ENCODE measurements around the gene SUCLG2.

SUCLG2 gene

DNA sequence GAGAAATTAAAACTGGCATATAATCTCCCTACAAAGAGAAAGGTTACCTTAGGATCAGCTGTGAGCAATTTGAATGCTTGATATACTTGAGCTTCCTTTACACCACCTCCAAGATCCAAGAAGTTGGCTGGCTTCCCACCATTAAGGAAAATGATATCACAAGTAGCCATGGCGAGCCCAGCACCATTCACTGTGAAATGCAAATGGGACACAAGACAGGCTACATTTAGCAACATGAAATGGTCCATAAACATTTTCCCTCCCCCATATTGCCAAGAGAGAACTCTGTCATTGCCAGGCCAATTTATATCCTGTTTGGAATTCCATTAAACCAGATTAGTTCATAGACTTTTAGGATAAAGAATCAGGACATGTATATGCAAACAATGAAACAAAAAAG lies 158.7 kb downstream of the SUCLG2 start:
- no peak for FAIRE-seq

DNA sequence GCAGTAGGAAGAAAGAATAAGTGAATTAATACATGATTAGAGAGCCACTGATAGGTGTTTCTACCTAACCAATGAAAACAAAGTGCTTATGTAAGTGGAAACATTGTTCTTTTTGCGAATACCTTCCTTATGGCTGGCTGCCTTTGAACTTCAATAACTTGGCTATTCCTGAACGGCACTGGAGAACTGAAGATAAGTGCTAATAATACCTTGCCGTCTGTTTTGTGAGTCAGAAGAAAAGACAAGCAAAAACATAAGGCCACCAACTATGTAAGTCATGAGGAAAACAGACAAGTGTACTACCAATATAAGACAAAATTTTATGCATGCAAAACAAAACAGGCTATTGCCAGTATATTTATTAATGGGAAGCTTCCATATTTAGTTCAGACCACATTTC lies 160.6 kb downstream of the SUCLG2 start:
- FAIRE-seq, result no peak

GRCh38 chr3:67490658-67491057 lies 163.8 kb downstream of the SUCLG2 start:
- no peak for FAIRE-seq

DNA sequence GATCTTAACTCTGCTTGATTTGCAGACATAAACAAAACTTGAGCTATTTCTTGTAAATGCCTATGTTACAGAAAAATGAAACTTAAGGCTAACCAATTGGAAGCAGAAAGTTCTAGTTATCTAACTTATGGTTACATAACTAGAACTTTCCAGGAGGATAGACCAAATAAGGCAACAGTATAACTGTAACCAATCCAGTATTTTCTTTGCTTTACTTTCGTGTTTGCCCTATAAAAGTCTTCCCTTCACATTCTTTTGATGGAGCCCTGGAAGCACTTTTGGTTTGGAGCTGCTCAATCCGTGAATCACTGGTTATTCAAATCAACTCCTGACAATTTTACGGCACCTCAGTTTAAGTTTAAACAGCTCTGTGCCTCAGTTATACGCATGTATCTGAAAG lies 164.6 kb downstream of the SUCLG2 start:
- FAIRE-seq, result no peak

DNA sequence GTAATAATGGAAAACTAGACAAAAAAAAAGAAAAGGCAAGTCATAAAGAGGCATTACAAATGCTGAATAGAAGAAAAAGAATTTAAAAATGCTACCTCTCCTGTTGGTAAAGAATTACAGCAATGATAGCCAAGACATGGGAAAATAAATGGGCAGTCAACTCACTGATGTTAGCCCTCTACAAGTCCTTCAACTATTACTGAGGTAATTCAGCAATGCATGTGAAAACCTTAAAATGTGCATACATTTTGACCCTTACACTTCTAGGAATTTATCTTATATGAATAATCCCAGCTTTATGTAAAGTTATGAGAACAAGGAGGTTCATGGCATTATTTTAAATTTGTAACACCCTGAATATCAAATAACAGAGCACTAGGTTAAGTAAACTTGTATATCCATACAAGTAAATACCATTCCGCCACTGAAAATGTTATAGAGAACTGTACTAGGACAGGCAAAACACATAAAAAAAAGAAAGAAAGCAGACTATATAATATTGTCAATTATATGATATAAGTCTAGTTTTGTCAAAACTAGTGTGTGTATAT lies 166.8 kb downstream of the SUCLG2 start:
- FAIRE-seq, result no peak

DNA sequence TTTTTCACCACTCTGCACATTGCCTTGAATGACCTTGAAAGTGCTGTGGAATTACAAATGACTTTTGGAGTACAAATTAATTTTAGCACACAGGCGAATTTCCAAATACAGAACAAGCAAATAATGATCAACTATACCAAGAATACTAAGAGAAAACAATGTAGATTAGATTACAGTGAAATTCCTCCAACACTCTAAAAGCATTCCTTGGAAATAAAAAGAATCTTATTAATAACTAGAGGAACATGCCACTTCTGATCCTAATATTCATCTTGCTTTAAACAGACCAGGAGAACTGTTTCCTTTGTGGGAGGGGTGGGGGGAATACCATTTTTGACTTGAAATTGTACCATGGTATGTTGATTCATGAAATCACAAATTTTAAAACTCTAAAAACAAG lies 167.5 kb downstream of the SUCLG2 start:
- no peak for FAIRE-seq

DNA sequence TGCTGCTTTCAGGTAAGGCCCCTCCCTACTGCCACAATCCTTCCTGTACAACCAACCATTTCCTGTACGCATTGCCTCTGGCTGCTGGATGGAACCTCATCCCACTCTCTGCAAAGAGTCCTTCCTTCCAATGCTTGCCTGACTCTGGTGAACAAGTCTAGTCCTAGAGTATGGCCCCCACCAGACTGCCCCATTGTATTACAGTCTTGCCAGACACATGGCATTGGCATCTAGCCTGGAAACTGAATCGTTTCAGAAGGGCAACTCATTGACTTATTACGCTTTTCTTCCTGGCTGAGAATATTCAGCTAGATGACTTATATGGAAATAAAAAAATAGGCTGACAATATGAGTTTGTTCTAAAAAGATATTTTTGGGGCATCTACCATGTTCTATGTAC lies 170.3 kb downstream of the SUCLG2 start:
- no peak for FAIRE-seq

DNA sequence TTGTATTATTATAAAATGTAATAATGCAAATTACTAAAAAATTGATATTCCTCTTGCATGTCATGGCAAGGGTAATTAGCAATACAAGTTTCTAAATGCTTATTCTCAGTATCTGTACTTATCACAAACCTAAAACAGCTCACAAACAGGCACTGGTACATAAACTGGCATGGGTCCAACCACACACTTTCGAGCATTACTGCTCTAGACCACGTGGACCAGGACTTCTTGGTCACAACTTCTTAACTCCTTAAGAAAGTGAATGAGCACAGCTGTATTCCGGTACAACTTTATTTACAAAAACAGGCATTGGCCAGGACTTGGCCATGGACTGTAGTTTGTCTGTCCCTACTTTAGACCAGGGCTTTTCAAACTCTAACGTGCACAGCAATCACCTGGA lies 173.3 kb downstream of the SUCLG2 start:
- FAIRE-seq, result no peak

- FAIRE-seq, result no peak
Measured at GRCh38 chr3:67478423-67478822, 176.0 kb downstream of the SUCLG2 start.

DNA sequence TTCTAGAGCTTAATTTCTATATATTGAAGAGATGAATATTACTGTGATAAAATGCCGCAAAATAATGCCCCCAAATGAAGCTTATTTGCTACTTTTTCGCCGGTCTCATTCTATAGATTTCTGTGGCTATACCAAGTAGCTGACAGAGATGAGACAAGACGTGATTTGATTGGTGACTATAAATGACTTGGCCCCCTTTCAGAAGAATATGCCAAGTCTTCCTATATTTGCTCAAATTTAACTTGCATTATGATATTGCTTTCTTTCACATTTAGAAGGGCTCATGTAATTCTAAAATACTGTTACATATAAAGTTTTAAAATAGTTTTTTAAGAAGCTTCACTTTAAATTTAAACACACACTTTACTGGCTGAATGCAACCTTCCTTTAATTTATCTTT lies 180.1 kb downstream of the SUCLG2 start:
- FAIRE-seq, result no peak

- peak; percentile 64 for FAIRE-seq
Measured at GRCh38 chr3:67472674-67473201, 181.7 kb downstream of the SUCLG2 start.

DNA sequence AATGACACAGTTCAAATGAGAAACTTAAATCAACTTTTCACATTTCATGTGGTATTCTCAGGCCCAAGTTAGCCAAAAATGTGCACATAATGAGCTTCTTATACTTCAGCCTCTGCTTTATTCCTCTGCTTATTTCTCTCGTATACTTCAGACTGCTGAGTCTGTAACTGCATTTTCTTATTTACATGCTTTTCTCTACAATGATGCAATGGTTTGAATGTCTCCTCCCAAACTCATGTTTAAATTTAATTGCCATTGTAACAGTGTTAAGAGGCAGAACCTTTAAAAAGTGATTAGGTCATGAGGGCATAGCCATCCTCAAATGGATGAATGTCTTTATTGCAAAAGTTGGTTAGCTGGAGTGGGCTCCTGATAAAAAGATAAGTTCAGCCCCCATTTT lies 184.2 kb downstream of the SUCLG2 start:
- FAIRE-seq, result no peak

- FAIRE-seq, result no peak
Measured at GRCh38 chr3:67468511-67468910, 185.9 kb downstream of the SUCLG2 start.

DNA sequence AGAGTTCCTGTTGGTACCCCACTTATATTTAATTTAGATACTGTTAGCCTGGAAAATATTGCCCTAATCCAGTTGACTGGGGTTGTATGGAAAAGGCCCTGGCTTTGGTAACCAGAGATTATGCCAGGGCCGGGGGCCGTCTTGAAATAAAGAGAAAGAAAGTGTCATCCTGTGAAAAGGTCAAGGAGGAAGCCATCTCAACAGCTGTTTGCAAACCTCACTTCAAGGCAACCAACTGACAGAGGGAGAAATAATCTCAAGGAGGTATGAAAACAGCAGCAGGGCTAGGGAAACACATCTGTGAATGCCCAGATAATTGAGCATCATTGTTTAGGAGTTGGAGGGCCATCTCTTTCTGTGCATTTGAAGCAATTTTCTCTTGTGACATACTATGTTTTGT lies 190.8 kb downstream of the SUCLG2 start:
- FAIRE-seq, result no peak

DNA sequence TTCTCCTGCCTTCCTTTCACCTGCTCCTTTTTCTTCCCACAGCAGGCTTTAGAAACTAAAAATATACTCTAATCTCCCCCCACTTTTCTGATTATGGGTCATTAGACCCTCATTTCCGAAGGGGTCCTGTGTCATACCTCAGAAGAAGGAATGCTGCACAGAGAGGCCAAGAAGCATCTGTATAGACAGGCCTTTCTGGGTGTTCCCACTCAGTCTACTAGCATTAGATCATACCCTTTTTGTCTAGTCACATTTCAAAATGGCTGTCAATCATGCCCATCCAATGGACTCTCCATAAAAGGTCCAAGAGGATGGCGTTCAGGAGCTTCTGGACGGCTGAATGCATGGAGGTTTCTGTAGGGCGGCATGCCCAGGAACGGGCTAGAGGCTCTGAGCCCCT lies 192.2 kb downstream of the SUCLG2 start:
- no peak for FAIRE-seq

- no peak for FAIRE-seq
Measured at GRCh38 chr3:67461667-67462142, 192.7 kb downstream of the SUCLG2 start.

DNA sequence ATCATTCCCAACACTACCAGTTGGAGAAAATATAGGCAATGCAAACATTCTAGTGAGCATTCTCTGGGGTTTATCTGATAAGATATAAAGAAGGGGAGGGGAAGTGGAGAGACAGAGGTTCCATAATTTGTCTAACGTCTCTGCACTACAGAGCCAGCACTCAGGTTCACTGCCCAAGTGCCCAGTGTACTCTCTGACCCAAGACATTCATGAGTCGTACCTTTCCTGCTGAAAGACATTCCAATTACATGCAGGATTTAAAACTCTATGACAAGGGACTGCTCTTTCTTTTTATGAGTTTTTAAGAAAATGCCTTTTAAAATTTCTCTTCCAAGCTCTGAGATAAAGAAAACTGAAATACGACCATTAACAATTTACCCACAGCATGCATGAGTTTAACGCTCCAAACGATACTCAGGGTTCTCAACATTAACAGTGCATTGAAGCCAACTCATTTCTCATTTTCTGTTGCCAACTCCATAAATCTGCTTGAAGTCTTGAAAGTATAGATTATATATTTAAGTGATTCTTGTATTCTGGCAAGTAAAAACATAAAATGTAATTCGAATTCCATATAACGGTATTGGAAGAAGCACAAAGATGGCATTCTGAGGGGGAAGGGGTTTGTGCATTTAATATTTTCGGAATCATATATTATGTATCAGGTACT lies 193.4 kb downstream of the SUCLG2 start:
- peak; percentile 9 for FAIRE-seq

DNA sequence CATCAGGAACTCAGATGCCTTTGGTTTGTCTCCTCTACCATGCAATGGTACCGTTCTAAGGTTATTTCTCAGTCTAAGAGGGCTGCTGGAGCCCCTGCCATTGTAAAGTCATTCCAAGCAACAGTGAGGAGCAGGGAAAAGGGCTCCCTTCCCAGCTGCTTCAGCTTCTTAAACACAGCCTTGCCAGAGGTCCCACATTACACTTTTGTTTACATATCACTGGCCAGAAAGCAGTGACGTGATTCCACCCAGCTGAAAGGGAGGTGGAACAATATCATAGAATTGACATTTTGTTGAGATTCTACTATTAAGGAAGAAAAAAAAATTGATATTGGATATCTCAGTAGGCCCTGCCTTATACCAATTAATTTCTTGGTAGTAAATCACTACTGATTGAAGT lies 194.6 kb downstream of the SUCLG2 start:
- FAIRE-seq, result no peak

GRCh38 chr3:67458896-67459530 lies 195.4 kb downstream of the SUCLG2 start:
- peak; percentile 94 for FAIRE-seq

DNA sequence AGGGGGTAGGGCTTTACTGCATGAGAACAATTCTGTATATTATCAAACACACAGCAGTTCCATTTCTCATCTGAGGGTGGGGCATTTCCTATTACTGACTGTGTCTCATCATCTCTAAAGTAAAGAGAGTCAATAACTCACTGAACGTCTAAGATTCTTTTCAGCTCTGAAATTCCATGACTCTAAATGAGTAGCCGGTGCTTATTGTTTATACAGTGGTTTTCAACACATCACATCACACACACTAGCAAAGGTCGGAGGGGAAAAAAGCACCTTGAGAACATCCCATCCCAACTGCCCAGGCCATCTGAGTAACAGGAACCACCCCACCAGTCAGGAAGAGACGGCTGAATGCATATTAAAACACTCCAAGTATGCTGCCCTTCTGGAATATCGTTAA lies 196.0 kb downstream of the SUCLG2 start:
- no peak for FAIRE-seq

GRCh38 chr3:67453628-67454027 lies 200.8 kb downstream of the SUCLG2 start:
- FAIRE-seq, result no peak

DNA sequence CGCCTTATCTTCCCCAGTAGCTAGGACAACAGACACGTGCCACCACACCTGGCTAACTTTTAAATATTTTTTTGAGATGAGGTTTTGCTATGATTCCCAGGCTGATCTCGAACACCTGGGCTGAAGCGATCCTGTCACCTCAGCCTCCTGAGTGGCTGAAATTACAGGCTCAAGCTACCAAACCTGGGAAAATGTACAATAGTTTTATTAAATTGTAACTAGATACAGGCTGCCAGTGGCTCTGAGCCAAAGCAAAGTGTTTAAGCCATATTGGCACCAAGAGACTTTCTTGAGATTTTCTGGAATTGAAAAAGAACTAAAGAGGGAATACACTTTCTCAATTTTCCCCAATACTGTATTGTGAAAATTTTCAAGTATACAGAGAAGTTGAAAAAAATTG lies 204.3 kb downstream of the SUCLG2 start:
- FAIRE-seq, result no peak

- peak; percentile 69 for FAIRE-seq
Measured at GRCh38 chr3:67447393-67447792, 207.0 kb downstream of the SUCLG2 start.

DNA sequence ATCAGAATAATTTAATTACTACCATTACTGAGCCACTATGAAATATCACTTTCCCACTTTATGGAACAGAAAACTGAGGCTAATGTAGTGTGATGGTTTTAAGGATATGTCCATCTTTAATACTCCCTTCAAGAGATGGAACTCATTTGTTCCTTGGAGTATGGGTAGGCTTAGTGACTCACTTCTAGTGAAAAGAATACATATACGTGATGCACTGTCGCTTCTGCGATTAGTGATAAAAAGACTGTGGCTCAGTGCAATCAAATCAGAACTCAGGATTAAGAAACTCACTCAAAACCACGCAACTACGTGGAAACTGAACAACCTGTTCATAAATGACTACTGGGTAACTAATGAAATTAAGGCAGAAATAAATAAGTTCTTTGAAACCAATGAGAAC lies 216.6 kb downstream of the SUCLG2 start:
- FAIRE-seq, result no peak

Measured in islet of Langerhans (tissue), 1 donor.